Keratinocyte (primary cell): ENCODE data around the gene PTPRF.

Source experiments
- CTCF ChIP-seq, 3 experiments: IDR thresholded peaks in 1 of 3; conservative IDR thresholded peaks in 1 of 3; optimal IDR thresholded peaks in 1 of 3; 2 replicates in 2 of 3; 3 replicates in 1 of 3; pipeline versions ENCODE3 to v1.5.1; 2011; ENCODE audit warnings: low read length in 3 of 3, mild to moderate bottlenecking in 3 of 3, moderate library complexity in 2 of 3, control low read depth in 1 of 3, inconsistent platforms in 1 of 3; ENCODE audit not compliant: insufficient read depth in 2 of 3; ENCODE audit errors: extremely low read depth in 1 of 3
- EZH2 ChIP-seq: IDR thresholded peaks from one replicate; pipeline ENCODE4 v1.6.1; 2012; ENCODE audit warnings: inconsistent platforms, mild to moderate bottlenecking, low read length, moderate library complexity

DNA sequence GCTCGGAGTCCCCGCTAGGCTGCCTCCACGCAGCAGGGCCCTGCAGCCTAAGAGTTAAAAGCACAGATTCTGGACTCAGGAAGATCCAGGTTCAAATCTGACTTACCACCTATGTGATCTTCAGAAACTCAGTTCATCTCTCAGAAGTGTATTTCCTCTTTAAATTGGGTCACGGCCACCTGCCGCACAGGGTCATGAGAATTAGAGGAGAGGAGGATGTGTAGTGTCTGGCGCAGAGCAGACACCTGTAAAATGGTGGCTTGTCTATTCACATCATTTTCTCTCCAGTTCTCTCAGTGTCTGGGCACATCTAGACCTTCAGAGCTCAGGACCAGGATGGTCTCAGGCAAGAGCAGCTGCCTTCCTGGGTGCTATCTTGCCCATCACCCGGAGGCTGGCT, 45.8 kb downstream of the PTPRF start:
- TF ChIP-seq CTCF (optimal IDR thresholded peaks at IDR 0.05 in 1 of 3, IDR thresholded peaks at IDR 0.05 in 1 of 3, conservative IDR thresholded peaks at IDR 0.05 in 1 of 3; ENCODE audit: extremely low read depth in 1 of 3, insufficient read depth in 2 of 3, low read length in 3 of 3) (no peak), EZH2 (no peak)
